GM23248 (cell line): ENCODE data around the gene PIP5K1B. TPM values are rescaled to one million over a fixed set of nuclear protein-coding genes. Genes with fewer than 3 reads are reported as not detected.

Source experiments
- DNase-seq: peaks from one replicate; pipeline ENCODE4 v3.0.0-alpha.2; 2015
- H2AFZ ChIP-seq: fragments of 200-600 bp; sonication (generic); 2 replicates; pipeline ENCODE4 v1.6.1; 2016; ENCODE audit warnings: antibody characterized with exemption
- H3F3A ChIP-seq: fragments of 200-600 bp; sonication (generic); 2 replicates; pipeline ENCODE4 v1.6.1; 2016; ENCODE audit warnings: mild to moderate bottlenecking, antibody characterized with exemption, mixed run types; ENCODE audit not compliant: insufficient read depth
- H3K27ac ChIP-seq: fragments of 200-600 bp; sonication (generic); 2 replicates; pipeline ENCODE4 v1.5.1; 2016; ENCODE audit warnings: mild to moderate bottlenecking
- H3K27me3 ChIP-seq: fragments of 200-600 bp; sonication (generic); replicated peaks from 2 replicates; pipeline ENCODE4 v1.6.1; 2016; ENCODE audit warnings: mild to moderate bottlenecking; ENCODE audit not compliant: insufficient read depth
- H3K36me3 ChIP-seq: fragments of 200-600 bp; sonication (generic); 2 replicates; pipeline ENCODE4 v1.6.1; 2016; ENCODE audit warnings: low read depth, mild to moderate bottlenecking
- H3K4me1 ChIP-seq: fragments of 200-600 bp; sonication (generic); 2 replicates; pipeline ENCODE4 v1.6.1; 2016; ENCODE audit warnings: mild to moderate bottlenecking; ENCODE audit not compliant: insufficient read depth
- H3K4me2 ChIP-seq: fragments of 200-600 bp; sonication (generic); one replicate; pipeline ENCODE4 v1.6.1; 2016; ENCODE audit warnings: mild to moderate bottlenecking; ENCODE audit not compliant: unreplicated experiment
- H3K4me3 ChIP-seq: fragments of 200-600 bp; sonication (generic); 2 replicates; pipeline ENCODE4 v1.5.1; 2016; ENCODE audit warnings: mild to moderate bottlenecking
- H3K79me2 ChIP-seq: fragments of 200-600 bp; sonication (generic); 2 replicates; pipeline ENCODE4 v1.6.1; 2016; ENCODE audit warnings: mild to moderate bottlenecking; ENCODE audit not compliant: insufficient read depth
- H3K9ac ChIP-seq: fragments of 200-600 bp; sonication (generic); 2 replicates; pipeline ENCODE4 v1.6.1; 2016; ENCODE audit warnings: mild to moderate bottlenecking
- H3K9me2 ChIP-seq: fragments of 200-600 bp; sonication (generic); 2 replicates; pipeline ENCODE4 v1.6.1; 2016; ENCODE audit warnings: mixed run types, mild to moderate bottlenecking, moderate library complexity; ENCODE audit not compliant: insufficient read depth
- H3K9me3 ChIP-seq: fragments of 200-600 bp; sonication (generic); one replicate; pipeline ENCODE4 v1.6.1; 2017; ENCODE audit warnings: low read depth
- H4K20me1 ChIP-seq: fragments of 200-600 bp; sonication (generic); 2 replicates; pipeline ENCODE4 v1.6.0; 2016; ENCODE audit not compliant: insufficient read depth
- EZH2 ChIP-seq: fragments of 200-600 bp; sonication (generic); IDR thresholded peaks from 2 replicates; pipeline ENCODE4 v1.6.1; 2018; ENCODE audit warnings: antibody characterized with exemption, mild to moderate bottlenecking; ENCODE audit not compliant: insufficient read depth, poor library complexity, severe bottlenecking
- EZH2phosphoT487 ChIP-seq: fragments of 200-600 bp; sonication (generic); IDR thresholded peaks from 2 replicates; pipeline ENCODE4 v1.6.1; 2018; ENCODE audit warnings: antibody characterized with exemption, moderate library complexity, mild to moderate bottlenecking, low read depth; ENCODE audit not compliant: insufficient read depth
- WGBS, 2 experiments: methylation state at CpG; one replicate each; pipeline ENCODE4 v1.1.6; 2015 to 2017; ENCODE audit warnings: low lambda C conversion rate in 2 of 2, low coverage in 1 of 2; ENCODE audit errors: missing lambda C conversion rate in 2 of 2; 5-methylcytosine and 5-hydroxymethylcytosine counted together
- in situ Hi-C: fragments of 300-500 bp; cut with MboI; formaldehyde crosslinking; loops from 2 replicates; pipeline ENCODE4 v1.15.0; 2020
- polyA plus RNA-seq: library from polyadenylated mRNA; unstranded; fragments of >200 nt; fragmentation: Nextera tagmentation; extraction: Ambion mirVana; gene quantifications from 2 replicates; pipeline ENCODE4 v1.2.1, GENCODE V29; 2016
- total RNA-seq: library from RNA; depleted of rRNA; stranded (reverse); fragments of >200 nt; shearing (Covaris generic); gene quantifications from 2 replicates; pipeline ENCODE4 v1.2.3, GENCODE V29; 2014

Gene PIP5K1B
- total and polyA plus RNA-seq, 2 experiments from 2014 or later = not detected

DNA sequence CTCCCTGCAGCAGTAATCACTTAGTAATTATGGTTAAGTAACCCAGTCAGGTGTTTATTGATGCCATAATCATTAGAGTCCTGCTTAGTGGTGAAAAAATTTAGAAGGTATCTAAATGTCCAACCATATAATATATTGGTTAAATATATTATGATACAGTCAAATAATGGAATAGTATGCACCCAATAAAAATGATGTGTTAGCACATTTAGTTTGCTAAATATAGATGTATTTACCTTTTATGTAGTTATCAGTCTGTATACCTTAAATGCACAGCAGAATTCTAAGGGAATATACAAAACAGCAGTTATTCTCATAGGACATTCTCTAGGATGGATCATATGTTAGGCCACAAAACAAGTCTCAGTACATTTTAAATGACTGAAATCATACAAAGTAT is 218.4 kb downstream of the PIP5K1B start:
- TF ChIP-seq EZH2 (no peak), EZH2phosphoT487 (no peak)
- Histone ChIP-seq H3K4me2 (no peak overlapping the region), H3K79me2 (no peaks in the 10 kb centered on the region), H3K27ac (no peak overlapping the region), H3K27me3 (no peaks in the 10 kb centered on the region; the same call in 1 of the 2 replicates), H2AFZ (no peak overlapping the region), H3K4me3 (no peak overlapping the region), H3K36me3 (no peaks in the 10 kb centered on the region), H3K9me3 (no peaks in the 10 kb centered on the region), H3K4me1 (no peaks in the 10 kb centered on the region), H3F3A (no peaks in the 10 kb centered on the region), H4K20me1 (no peaks in the 10 kb centered on the region), H3K9ac (no peak overlapping the region), H3K9me2 (no peaks in the 10 kb centered on the region)
- in situ Hi-C loops = no loop called here
- no peak for DNase-seq

DNA sequence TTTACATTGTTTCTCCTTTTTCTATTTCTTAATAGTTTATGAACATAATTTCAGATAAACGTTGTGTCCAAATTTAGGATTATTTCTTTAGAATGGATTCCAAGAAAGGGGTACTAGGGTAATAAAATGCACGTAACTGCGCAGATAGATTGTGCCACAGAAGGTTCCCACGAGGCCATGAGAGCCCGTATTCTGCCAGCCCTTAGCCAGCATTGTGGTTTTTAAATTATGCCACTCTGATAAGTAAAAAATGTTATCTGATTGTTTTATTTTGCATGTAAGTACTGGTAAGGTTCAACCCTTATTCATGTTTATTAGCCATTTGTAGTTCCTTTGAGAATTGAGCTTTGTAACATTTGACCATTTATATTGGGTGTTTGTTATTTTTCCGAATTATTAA is 220.1 kb downstream of the PIP5K1B start:
- Histone ChIP-seq H3K9me2 (no peaks in the 10 kb centered on the region), H3K9me3 (no peaks in the 10 kb centered on the region), H3K9ac (no peak overlapping the region), H3K27ac (no peak overlapping the region), H3K4me1 (no peaks in the 10 kb centered on the region), H3F3A (no peaks in the 10 kb centered on the region), H3K4me3 (no peak overlapping the region), H2AFZ (no peak overlapping the region), H3K4me2 (no peak overlapping the region), H3K36me3 (no peaks in the 10 kb centered on the region), H3K27me3 (no peaks in the 10 kb centered on the region; the same call in 1 of the 2 replicates), H4K20me1 (no peaks in the 10 kb centered on the region), H3K79me2 (no peaks in the 10 kb centered on the region)
- 20 to 28% methylated on average over 6 of the region's 6 CpGs for WGBS, 2 experiments
- no peak for DNase-seq
- no peak for TF ChIP-seq EZH2phosphoT487
- TF ChIP-seq EZH2 = no peak
- in situ Hi-C loops = no loop called here

DNA sequence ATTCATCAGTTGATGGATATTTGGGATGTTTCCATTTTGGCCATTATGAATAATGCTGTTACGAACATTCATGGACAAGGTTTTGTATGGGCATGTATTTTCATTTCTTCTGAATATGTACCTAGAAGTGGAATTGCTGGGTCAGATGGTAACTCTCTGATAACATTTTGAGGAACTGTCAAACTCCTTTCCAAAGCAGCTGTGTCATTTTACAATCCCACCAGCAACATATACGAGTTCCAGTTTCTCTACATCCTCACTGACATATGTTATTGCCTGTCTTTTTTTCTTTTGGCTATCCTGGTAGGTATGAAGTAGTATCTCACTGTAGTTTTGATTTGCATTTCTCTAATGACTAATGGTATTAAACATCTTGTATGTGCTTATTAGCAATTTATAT is 222.1 kb downstream of the PIP5K1B start:
- Histone ChIP-seq H3K27me3 (no peaks in the 10 kb centered on the region; the same call in 1 of the 2 replicates), H3K9ac (no peak overlapping the region), H3K4me3 (no peak overlapping the region), H3K36me3 (no peaks in the 10 kb centered on the region), H3K4me1 (no peaks in the 10 kb centered on the region), H3K9me2 (no peaks in the 10 kb centered on the region), H4K20me1 (no peaks in the 10 kb centered on the region), H3K9me3 (no peaks in the 10 kb centered on the region), H2AFZ (no peak overlapping the region), H3F3A (no peaks in the 10 kb centered on the region), H3K27ac (no peak overlapping the region), H3K79me2 (no peaks in the 10 kb centered on the region), H3K4me2 (no peak overlapping the region)
- TF ChIP-seq EZH2 = no peak
- TF ChIP-seq EZH2phosphoT487 = no peak
- WGBS, 2 experiments = 5 to 13% methylated on average over 2 of the region's 2 CpGs
- in situ Hi-C loops = no loop called here
- DNase-seq = no peak

DNA sequence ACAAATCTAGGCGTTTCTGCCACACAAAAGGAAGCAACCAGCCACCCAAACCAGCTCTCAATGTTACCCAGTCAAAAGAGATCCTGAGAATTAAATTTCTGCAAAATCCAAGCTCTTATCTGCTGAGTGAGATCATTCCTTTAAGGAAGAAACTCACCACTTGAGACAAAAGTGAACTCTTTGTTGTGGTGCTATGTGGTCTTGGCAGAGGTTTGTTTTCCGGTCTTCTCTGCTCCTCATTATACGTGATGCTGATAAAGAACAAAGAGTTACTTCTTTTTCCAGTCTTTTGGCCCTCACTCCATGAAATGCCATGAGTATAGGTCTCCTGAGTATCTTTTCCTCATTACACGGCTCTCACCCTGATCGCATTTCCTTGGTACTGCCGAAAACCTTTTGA is 226.8 kb downstream of the PIP5K1B start:
- Histone ChIP-seq H3F3A (no peaks in the 10 kb centered on the region), H4K20me1 (no peaks in the 10 kb centered on the region), H3K4me1 (no peaks in the 10 kb centered on the region), H3K9me2 (no peaks in the 10 kb centered on the region), H3K9me3 (no peaks in the 10 kb centered on the region), H3K79me2 (no peaks in the 10 kb centered on the region), H2AFZ (no peak overlapping the region), H3K4me3 (no peak overlapping the region), H3K27ac (no peak overlapping the region), H3K9ac (no peak overlapping the region), H3K4me2 (no peak overlapping the region), H3K36me3 (no peaks in the 10 kb centered on the region), H3K27me3 (peaks cover 3% of the 10 kb centered on the region; the same call in 1 of the 2 replicates)
- 53 to 59% methylated on average over 6 of the region's 6 CpGs for WGBS, 2 experiments
- TF ChIP-seq EZH2 (no peak), EZH2phosphoT487 (no peak)
- DNase-seq = no peak
- in situ Hi-C loops = no loop called here

DNA sequence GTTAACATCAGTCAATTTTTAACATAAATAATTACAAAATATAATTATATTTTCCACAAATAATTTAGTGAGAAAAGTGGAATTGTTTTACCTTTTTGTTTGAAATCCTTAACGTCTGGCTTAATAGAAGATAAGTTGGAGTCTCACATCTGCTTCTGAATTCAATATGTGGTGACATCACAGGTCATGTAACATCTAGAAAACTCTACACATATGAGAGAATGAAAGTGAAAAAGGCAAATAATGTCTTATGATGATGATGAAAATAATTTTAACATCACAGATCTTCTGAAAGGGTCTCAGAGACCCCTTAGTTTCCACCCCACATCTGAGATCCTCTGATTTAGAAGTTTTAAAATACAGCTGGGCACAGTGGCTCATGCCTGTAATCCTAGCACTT is 227.4 kb downstream of the PIP5K1B start:
- Histone ChIP-seq H3K79me2 (no peaks in the 10 kb centered on the region), H3K4me2 (no peak overlapping the region), H3K27me3 (peaks cover 3% of the 10 kb centered on the region; the same call in 1 of the 2 replicates), H4K20me1 (no peaks in the 10 kb centered on the region), H3K36me3 (no peaks in the 10 kb centered on the region), H3K9me2 (no peaks in the 10 kb centered on the region), H3K4me3 (no peak overlapping the region), H3K27ac (no peak overlapping the region), H3K4me1 (no peaks in the 10 kb centered on the region), H2AFZ (no peak overlapping the region), H3K9ac (no peak overlapping the region), H3K9me3 (no peaks in the 10 kb centered on the region), H3F3A (no peaks in the 10 kb centered on the region)
- in situ Hi-C loops = no loop called here
- TF ChIP-seq EZH2 = no peak
- TF ChIP-seq EZH2phosphoT487 = no peak
- no peak for DNase-seq
- 3 to 5% methylated on average over 1 of the region's 1 CpG for WGBS, 2 experiments
